Peyer's patch (tissue), 4 donors: Measurements from ENCODE around the gene C10orf71. TPM values are rescaled to one million over a fixed set of nuclear protein-coding genes. Genes with fewer than 3 reads are reported as not detected.

Experiments
- DNase-seq, 3 donors: peaks; one replicate each; pipeline ENCODE4 v3.0.0-alpha.2; 2017 to 2019
- H3K27ac ChIP-seq, 4 donors: fragments of 200-600 bp; sonication (generic); one replicate each; pipeline ENCODE4 v1.5.1; 2016 to 2019
- H3K27me3 ChIP-seq, 2 donors: fragments of 200-600 bp; sonication (generic); one replicate each; pipeline ENCODE4 v1.5.1; 2019
- H3K36me3 ChIP-seq, 3 donors: fragments of 200-600 bp; sonication (generic); one replicate each; pipeline ENCODE4 v1.5.1; 2016 to 2019
- H3K4me1 ChIP-seq, 4 donors: fragments of 200-600 bp; sonication (generic); one replicate each; pipeline ENCODE4 v1.5.1; 2016 to 2019
- H3K4me3 ChIP-seq, 4 donors: fragments of 200-600 bp; sonication (generic); 1 replicate in 3 of 4; 2 replicates in 1 of 4; pipeline ENCODE4 v1.5.1; 2016 to 2019; ENCODE audit warnings: mild to moderate bottlenecking in 1 of 4
- H3K9me3 ChIP-seq, 4 donors: fragments of 200-600 bp; sonication (generic); one replicate each; pipeline ENCODE4 v1.5.1; 2016 to 2019; ENCODE audit warnings: mild to moderate bottlenecking in 1 of 4
- POLR2A ChIP-seq, 2 donors: fragments of 450-650 bp; IDR thresholded peaks; one replicate each; pipeline ENCODE4 v1.5.1; 2017; ENCODE audit warnings: antibody characterized with exemption in 2 of 2, mild to moderate bottlenecking in 2 of 2, moderate library complexity in 2 of 2
- total RNA-seq, 4 donors: library from RNA; depleted of rRNA; stranded (reverse); fragments of >200 nt; gene quantifications; one replicate each; pipeline ENCODE4 v1.1.0, GENCODE V29; 2016
- TF ChIP-seq, protein P1 (sequence below), 6 experiments: fragments of 450-650 bp in 4 of 6; fragments of 200-600 bp in 2 of 6; sonication (generic) in 1 of 6; IDR thresholded peaks; one replicate each; pipeline ENCODE4 v1.5.1; 2017 to 2019; ENCODE audit warnings: antibody characterized with exemption in 6 of 6, mild to moderate bottlenecking in 3 of 6, moderate library complexity in 1 of 6

The C10orf71 gene
- total RNA-seq, 4 donors from 2014 or later = not detected

- Histone ChIP-seq H3K27ac (no peak overlapping the region), H3K36me3 (no peaks in the 10 kb centered on the region), H3K27me3 (no peaks in the 10 kb centered on the region), H3K9me3 (no peaks in the 10 kb centered on the region), H3K4me3 (no peak overlapping the region), H3K4me1 (peaks cover 0 to 13% (median 2%) of the 10 kb centered on the region in 4 donors)
- no peak for DNase-seq
- TF ChIP-seq, protein P1, sequence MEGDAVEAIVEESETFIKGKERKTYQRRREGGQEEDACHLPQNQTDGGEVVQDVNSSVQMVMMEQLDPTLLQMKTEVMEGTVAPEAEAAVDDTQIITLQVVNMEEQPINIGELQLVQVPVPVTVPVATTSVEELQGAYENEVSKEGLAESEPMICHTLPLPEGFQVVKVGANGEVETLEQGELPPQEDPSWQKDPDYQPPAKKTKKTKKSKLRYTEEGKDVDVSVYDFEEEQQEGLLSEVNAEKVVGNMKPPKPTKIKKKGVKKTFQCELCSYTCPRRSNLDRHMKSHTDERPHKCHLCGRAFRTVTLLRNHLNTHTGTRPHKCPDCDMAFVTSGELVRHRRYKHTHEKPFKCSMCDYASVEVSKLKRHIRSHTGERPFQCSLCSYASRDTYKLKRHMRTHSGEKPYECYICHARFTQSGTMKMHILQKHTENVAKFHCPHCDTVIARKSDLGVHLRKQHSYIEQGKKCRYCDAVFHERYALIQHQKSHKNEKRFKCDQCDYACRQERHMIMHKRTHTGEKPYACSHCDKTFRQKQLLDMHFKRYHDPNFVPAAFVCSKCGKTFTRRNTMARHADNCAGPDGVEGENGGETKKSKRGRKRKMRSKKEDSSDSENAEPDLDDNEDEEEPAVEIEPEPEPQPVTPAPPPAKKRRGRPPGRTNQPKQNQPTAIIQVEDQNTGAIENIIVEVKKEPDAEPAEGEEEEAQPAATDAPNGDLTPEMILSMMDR (IDR thresholded peaks at IDR 0.05) = no peak
- no peak for TF ChIP-seq POLR2A (IDR thresholded peaks at IDR 0.05)
Observed at GRCh38 chr10:49255883-49256282, 43.1 kb upstream of the C10orf71 start.

DNA sequence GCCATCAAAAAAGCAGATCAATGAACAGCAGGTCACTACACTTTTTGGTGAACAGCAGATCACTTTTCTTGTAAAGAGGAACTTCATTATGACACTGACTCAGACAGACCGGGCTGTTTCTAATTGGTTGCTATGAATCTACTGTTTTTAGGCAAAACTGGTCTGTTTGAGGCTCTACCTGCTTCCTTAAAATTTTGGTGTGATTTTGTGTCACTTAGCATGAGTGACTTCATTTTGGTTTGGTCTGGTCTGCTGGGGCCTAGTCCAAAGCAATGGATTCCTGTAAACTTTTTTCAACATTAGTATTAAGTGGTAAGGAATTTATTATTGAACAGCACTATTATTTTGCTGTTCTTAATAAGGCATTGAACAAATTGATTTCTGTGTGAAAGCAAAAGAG, 41.8 kb upstream of the C10orf71 start:
- TF ChIP-seq, protein P1 (IDR thresholded peaks at IDR 0.05) = no peak
- no peak for TF ChIP-seq POLR2A (IDR thresholded peaks at IDR 0.05)

GRCh38 chr10:49257626-49258349, 41.2 kb upstream of the C10orf71 start:
- H3K9me3 ChIP-seq = no peaks in the 10 kb centered on the region
- H3K27me3 ChIP-seq = no peaks in the 10 kb centered on the region
- TF ChIP-seq, protein P1 (IDR thresholded peaks at IDR 0.05) = no peak
- no peak for TF ChIP-seq POLR2A (IDR thresholded peaks at IDR 0.05)
- H3K27ac ChIP-seq = no peak overlapping the region
- H3K4me1 ChIP-seq = peaks cover 0 to 13% (median 2%) of the 10 kb centered on the region in 4 donors
- no peaks in the 10 kb centered on the region for H3K36me3 ChIP-seq
- no peak overlapping the region for H3K4me3 ChIP-seq
- DNase-seq = no peak

More for the DNA sequence above, 41.8 kb upstream of the C10orf71 start:
- H3K4me1 ChIP-seq = peaks cover 0 to 13% (median 2%) of the 10 kb centered on the region in 4 donors
- DNase-seq = no peak
- no peak overlapping the region for H3K4me3 ChIP-seq
- H3K27me3 ChIP-seq = no peaks in the 10 kb centered on the region
- H3K27ac ChIP-seq = no peak overlapping the region
- no peaks in the 10 kb centered on the region for H3K36me3 ChIP-seq
- H3K9me3 ChIP-seq = no peaks in the 10 kb centered on the region

- no peak for DNase-seq
- Histone ChIP-seq H3K27me3 (no peaks in the 10 kb centered on the region), H3K27ac (no peak overlapping the region), H3K4me3 (no peak overlapping the region), H3K9me3 (no peaks in the 10 kb centered on the region), H3K4me1 (peaks cover 0 to 13% (median under 1%) of the 10 kb centered on the region in 4 donors), H3K36me3 (no peaks in the 10 kb centered on the region)
- TF ChIP-seq, protein P1 (IDR thresholded peaks at IDR 0.05) = no peak
- TF ChIP-seq POLR2A (IDR thresholded peaks at IDR 0.05) = no peak
Observed at GRCh38 chr10:49258350-49258683, 40.7 kb upstream of the C10orf71 start.

DNA sequence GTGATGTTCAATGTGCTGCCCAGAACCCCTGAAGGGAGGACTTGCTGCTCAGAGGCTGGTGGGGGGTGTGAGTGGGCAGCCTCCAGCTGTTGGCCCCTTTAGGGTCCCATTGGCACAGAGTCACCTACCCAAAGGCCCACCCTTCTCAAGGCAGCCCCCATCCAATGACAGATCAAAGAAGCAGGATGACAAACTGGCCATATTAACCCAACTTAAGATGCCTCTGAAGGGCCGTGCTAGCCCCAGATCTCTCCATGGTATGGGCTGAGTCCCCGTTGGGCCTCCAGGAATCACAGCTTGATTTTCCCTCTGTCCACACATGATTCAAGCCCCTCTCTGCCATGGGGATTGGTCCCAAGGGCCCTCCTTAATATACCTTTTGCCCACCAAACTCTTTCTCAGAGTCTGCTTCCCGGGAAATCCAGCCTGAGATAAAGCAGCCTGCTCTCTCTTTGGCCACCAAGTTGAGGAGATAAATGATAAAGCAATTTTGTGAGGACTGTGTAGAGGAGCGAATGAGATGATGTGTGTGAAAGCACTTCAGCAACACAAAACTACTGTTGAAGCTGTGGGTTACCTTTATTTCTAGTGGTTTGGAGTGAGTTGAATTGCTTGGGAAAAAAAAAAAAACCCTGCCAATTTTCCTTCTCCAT, 38.2 kb upstream of the C10orf71 start:
- H3K9me3 ChIP-seq = no peaks in the 10 kb centered on the region
- H3K36me3 ChIP-seq = no peaks in the 10 kb centered on the region
- no peak overlapping the region for H3K4me3 ChIP-seq
- no peak for DNase-seq
- no peak overlapping the region for H3K27ac ChIP-seq
- TF ChIP-seq, protein P1 (IDR thresholded peaks at IDR 0.05) = no peak
- no peak for TF ChIP-seq POLR2A (IDR thresholded peaks at IDR 0.05)
- H3K4me1 ChIP-seq = peaks cover 0 to 6% (median 0%) of the 10 kb centered on the region in 4 donors
- H3K27me3 ChIP-seq = no peaks in the 10 kb centered on the region
